Right lung (tissue), 5 donors: ENCODE measurements around the gene EIF2A. TPM values are rescaled to one million over a fixed set of nuclear protein-coding genes. Genes with fewer than 3 reads are reported as not detected.

Experiments
- DNase-seq, 2 donors: peaks; one replicate each; pipeline ENCODE4 v3.0.0-alpha.2; 2013
- polyA plus RNA-seq, 5 donors: library from polyadenylated mRNA; unstranded; fragments of 120-200 nt; gene quantifications; one replicate each; pipeline versions ENCODE4 v1.2.1 to v1.2.3, GENCODE V29; 2013; ENCODE audit warnings: inconsistent platforms in 1 of 5, low replicate concordance in 1 of 5; ENCODE audit not compliant: insufficient read length in 5 of 5, insufficient read depth in 1 of 5

Gene EIF2A
- polyA plus RNA-seq, 5 donors = 165 to 218 (median 183) TPM

GRCh38 chr3:150635076-150635475 lies 88.5 kb downstream of the EIF2A start:
- DNase-seq = no peak

DNA sequence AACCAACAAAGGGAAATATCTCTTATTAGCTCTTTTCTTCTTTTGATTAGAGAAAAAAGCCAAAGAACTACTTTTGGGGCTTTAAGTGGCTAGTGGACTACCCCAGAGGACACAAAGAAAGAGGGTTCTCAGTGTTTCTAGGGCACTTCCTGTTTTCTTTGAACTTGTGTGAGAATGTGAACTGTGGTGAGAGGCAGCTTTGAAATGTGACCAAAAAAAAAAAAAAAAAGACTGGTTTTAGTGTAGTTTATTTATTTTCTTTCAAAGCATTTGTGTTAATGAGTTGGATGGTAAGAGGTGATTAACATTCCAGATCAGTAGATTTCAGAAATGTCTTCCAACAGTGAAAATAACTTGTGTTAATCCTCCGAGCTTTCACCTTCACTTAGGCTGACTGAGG lies 88.9 kb downstream of the EIF2A start:
- no peak for DNase-seq

Other genes starting within 250 kb of the EIF2A start
- 10 to 100 TPM; 70.2 to 93.4 (median 75.4) TPM for gene TSC22D2, start 138.5 kb upstream of the EIF2A start, polyA plus RNA-seq
- gene SERP1, start 291 bp upstream of the EIF2A start, polyA plus RNA-seq = 100 to 1,000 TPM; 137 to 168 (median 155) TPM
- 10 to 100 TPM; 71.6 to 87.3 (median 85.3) TPM for gene SELENOT, start 56.5 kb downstream of the EIF2A start, polyA plus RNA-seq
- gene ERICH6, start 157.1 kb downstream of the EIF2A start, polyA plus RNA-seq = 1 to 10 TPM in 1 of 5 donors, under 1 TPM in 3, not detected in 1; 0.28 to 1.2 (median 0.61) TPM
- gene SIAH2, start 216.4 kb downstream of the EIF2A start, polyA plus RNA-seq = 10 to 100 TPM; 19.4 to 24.1 (median 21.5) TPM